Measurements from ENCODE around the gene ANKH. TPM values are rescaled to one million over a fixed set of nuclear protein-coding genes. Genes with fewer than 3 reads are reported as not detected.

The ANKH gene
- total RNA-seq, 1 donor from 2014 or later, result 0.19 TPM

DNA sequence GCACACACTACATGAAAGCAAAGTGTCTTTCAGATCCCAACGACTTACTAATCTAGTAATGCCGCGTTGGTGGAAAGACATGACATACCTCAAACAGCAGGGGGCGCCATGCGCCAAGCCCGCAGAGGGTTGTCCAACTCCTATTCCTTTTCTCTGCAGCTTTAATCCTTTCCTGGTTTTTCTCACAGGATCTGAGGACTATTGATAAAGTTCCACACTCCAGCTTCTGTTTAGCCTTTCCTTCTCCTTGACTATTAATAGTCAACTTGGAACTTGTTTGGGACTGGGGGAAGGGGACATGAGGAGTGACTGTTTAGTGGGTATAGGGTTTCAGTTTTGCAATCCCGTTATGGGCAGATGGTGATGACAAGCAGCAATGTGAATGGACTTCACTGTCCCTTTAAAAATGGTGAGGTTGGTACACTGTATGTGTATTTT, 144.1 kb downstream of the ANKH start:
- no peak overlapping the region for H3K4me3 Mint-ChIP-seq
- Histone ChIP-seq H3K27me3 (no peaks in the 10 kb centered on the region), H3K27ac (no peak overlapping the region), H3K79me2 (ENCODE audit: low read depth) (no peaks in the 10 kb centered on the region), H3F3A (ENCODE audit: low read depth) (peaks cover 30% of the 10 kb centered on the region), H3K9ac (no peak overlapping the region), H3K4me3 (peak overlapping the region; percentile 31), H3K36me3 (no peaks in the 10 kb centered on the region), H3K4me2 (peak overlapping the region; percentile 79), H4K20me1 (ENCODE audit: low read depth) (peaks cover 6% of the 10 kb centered on the region), H2AFZ (replicated peaks) (no peak overlapping the region), H3K9me3 (ENCODE audit: low read depth) (no peaks in the 10 kb centered on the region), H3K4me1 (peaks cover 28% of the 10 kb centered on the region)
- DNase-seq (ENCODE audit: low spot score), result peak; percentile 89
- H3K4me1 Mint-ChIP-seq, result peaks cover 37% of the 10 kb centered on the region
- H3K27ac Mint-ChIP-seq, result no peak overlapping the region
- TF ChIP-seq EZH2 (IDR thresholded peaks at IDR 0.05) (no peak), EZH2phosphoT487 (IDR thresholded peaks at IDR 0.05) (no peak)
- TF ChIP-seq, protein P1, sequence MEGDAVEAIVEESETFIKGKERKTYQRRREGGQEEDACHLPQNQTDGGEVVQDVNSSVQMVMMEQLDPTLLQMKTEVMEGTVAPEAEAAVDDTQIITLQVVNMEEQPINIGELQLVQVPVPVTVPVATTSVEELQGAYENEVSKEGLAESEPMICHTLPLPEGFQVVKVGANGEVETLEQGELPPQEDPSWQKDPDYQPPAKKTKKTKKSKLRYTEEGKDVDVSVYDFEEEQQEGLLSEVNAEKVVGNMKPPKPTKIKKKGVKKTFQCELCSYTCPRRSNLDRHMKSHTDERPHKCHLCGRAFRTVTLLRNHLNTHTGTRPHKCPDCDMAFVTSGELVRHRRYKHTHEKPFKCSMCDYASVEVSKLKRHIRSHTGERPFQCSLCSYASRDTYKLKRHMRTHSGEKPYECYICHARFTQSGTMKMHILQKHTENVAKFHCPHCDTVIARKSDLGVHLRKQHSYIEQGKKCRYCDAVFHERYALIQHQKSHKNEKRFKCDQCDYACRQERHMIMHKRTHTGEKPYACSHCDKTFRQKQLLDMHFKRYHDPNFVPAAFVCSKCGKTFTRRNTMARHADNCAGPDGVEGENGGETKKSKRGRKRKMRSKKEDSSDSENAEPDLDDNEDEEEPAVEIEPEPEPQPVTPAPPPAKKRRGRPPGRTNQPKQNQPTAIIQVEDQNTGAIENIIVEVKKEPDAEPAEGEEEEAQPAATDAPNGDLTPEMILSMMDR (IDR thresholded peaks at IDR 0.05), result peak; percentile 99
- H3K9me3 Mint-ChIP-seq, result no peaks in the 10 kb centered on the region
- H3K27me3 Mint-ChIP-seq (ENCODE audit: insufficient read depth, low read depth), result peaks cover 7% of the 10 kb centered on the region
- no peaks in the 10 kb centered on the region for H3K36me3 Mint-ChIP-seq

DNA sequence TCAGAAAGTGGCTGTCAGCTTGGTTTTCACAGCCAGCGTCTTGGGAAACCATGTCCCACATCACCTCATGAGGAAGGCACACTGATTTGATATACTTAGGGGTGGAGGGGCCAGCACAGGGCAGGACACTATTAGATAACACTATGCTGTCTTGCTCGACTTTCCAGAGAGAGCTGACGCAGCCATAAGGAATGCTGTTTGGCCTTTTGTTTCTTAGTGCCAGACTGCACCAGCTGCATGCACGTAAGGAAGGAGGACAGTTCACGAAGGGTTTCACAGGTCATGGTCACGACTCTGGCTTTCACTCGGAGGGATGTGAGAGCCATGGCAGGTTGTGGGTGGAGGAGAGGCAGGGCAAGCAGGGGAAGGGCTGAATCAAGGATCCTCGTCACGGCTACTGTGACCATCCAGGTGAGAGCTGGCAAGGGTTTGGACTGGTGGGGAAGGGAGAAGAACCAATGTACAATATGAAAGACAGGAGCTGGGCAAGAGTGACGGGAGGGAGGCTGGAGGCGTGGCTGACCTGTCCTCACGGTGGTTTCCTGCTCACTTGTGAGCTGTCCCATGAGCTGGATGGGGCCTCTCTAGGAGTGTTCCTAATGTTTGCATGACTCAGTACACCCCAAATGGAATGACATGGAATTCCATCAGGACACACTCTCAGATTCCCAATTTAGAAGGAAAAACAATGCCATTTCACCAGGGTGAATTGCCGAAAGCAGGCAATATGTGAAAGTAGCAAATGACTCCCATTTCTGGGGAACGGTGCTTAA, 145.3 kb downstream of the ANKH start:
- H3K9me3 Mint-ChIP-seq, result peaks cover 1% of the 10 kb centered on the region
- Histone ChIP-seq H3K27me3 (no peaks in the 10 kb centered on the region), H4K20me1 (ENCODE audit: low read depth) (peaks cover 6% of the 10 kb centered on the region), H3K9ac (no peak overlapping the region), H3K79me2 (ENCODE audit: low read depth) (no peaks in the 10 kb centered on the region), H3K4me3 (no peak overlapping the region), H3K4me1 (peaks cover 28% of the 10 kb centered on the region), H3K4me2 (no peak overlapping the region), H2AFZ (replicated peaks) (no peak overlapping the region), H3F3A (ENCODE audit: low read depth) (peaks cover 30% of the 10 kb centered on the region), H3K9me3 (ENCODE audit: low read depth) (no peaks in the 10 kb centered on the region), H3K27ac (no peak overlapping the region), H3K36me3 (no peaks in the 10 kb centered on the region)
- no peaks in the 10 kb centered on the region for H3K36me3 Mint-ChIP-seq
- no peak overlapping the region for H3K27ac Mint-ChIP-seq
- peaks cover 33% of the 10 kb centered on the region for H3K4me1 Mint-ChIP-seq
- no peak overlapping the region for H3K4me3 Mint-ChIP-seq
- DNase-seq (ENCODE audit: low spot score), result no peak
- TF ChIP-seq EZH2 (IDR thresholded peaks at IDR 0.05) (no peak), EZH2phosphoT487 (IDR thresholded peaks at IDR 0.05) (no peak)
- TF ChIP-seq, protein P1 (IDR thresholded peaks at IDR 0.05), result no peak
- peaks cover 7% of the 10 kb centered on the region for H3K27me3 Mint-ChIP-seq (ENCODE audit: insufficient read depth, low read depth)

- H3K27me3 Mint-ChIP-seq (ENCODE audit: insufficient read depth, low read depth), result peaks cover 4% of the 10 kb centered on the region
- H3K27ac ChIP-seq, result no peak overlapping the region
- H3F3A ChIP-seq (ENCODE audit: low read depth), result peaks cover 22% of the 10 kb centered on the region
- peaks cover 19% of the 10 kb centered on the region for H3K4me1 ChIP-seq
- peak overlapping the region; percentile 78 for H3K27ac Mint-ChIP-seq
- peaks cover 5% of the 10 kb centered on the region for H3K9me3 Mint-ChIP-seq
- no peak overlapping the region for H3K4me3 Mint-ChIP-seq
- H3K36me3 ChIP-seq, result no peaks in the 10 kb centered on the region
- no peaks in the 10 kb centered on the region for H3K9me3 ChIP-seq (ENCODE audit: low read depth)
- peaks cover 6% of the 10 kb centered on the region for H4K20me1 ChIP-seq (ENCODE audit: low read depth)
- H3K27me3 ChIP-seq, result no peaks in the 10 kb centered on the region
- H3K9ac ChIP-seq, result no peak overlapping the region
- H3K36me3 Mint-ChIP-seq, result peaks cover 2% of the 10 kb centered on the region
- H3K4me2 ChIP-seq, result no peak overlapping the region
- DNase-seq (ENCODE audit: low spot score), result no peak
- H3K4me3 ChIP-seq, result no peak overlapping the region
- TF ChIP-seq, protein P1 (IDR thresholded peaks at IDR 0.05), result no peak
- TF ChIP-seq EZH2 (IDR thresholded peaks at IDR 0.05), result no peak
- TF ChIP-seq EZH2phosphoT487 (IDR thresholded peaks at IDR 0.05), result no peak
- H3K79me2 ChIP-seq (ENCODE audit: low read depth), result no peaks in the 10 kb centered on the region
- peaks cover 25% of the 10 kb centered on the region for H3K4me1 Mint-ChIP-seq
- no peak overlapping the region for H2AFZ ChIP-seq (replicated peaks)
Observed at GRCh38 chr5:14724633-14725032, 146.9 kb downstream of the ANKH start.

All from neural progenitor cell (in vitro differentiated cells).